ENCODE measurements around the gene LAMA5. TPM values are rescaled to one million over a fixed set of nuclear protein-coding genes. Genes with fewer than 3 reads are reported as not detected.

The LAMA5 gene
- total RNA-seq, 1 experiment from 2014 or later, result 1,050 TPM

DNA sequence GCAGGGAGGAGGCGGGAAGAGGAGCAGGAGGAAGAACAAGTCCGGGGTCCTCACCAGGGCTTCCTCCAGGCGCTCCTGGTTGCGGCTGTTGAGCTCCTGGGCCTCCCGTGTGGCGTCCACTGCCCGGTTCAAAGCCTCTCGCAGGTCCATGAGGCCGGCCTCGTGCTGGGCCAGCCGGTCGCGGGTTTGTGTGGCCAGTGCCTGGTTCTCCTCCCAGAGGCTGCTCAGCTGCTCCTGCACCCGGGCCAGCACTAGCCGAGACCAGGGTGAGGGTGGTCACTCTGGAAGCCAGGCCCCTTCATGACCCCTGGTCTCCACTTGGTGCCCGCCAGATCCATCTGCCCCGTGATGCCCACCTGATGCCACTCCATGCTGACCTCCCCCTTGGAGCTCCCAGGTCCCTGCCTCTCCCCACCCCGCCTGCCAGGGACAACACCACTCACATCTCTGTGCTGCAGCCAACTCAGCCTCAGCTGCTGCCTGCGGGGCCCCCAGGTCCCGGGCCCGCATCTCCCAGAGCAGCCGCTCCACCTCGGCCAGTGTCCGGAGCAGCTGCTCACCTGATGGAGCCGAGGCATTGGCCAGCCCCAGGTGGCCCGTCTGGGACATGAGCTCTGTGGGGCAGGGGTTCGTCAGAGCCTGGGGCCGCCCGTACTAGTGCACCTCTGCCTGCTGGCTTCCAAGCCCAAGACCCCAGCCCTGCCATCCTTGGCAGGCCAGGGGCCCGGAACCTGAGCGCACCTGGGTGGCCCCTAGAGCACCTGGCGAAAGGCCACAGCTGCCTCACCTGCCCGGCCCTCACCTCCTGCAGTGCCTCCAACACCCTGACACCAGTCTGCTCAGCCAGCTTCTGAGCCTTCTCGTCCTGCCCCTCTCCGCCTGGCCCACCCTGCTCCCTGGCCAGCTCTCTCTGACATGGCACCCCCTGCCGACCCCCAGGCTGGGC is 48.4 kb downstream of the LAMA5 start:
- H3K36me3 ChIP-seq (ENCODE audit: control insufficient read depth, insufficient read depth, low read length), result peaks cover 48% of the 10 kb centered on the region
- H3K27ac Mint-ChIP-seq (ENCODE audit: unreplicated experiment), result peak overlapping the region; percentile 71

GRCh38 chr20:62317167-62317655 is 49.9 kb downstream of the LAMA5 start:
- Mint-ChIP-seq H3K27ac (ENCODE audit: unreplicated experiment) (peak overlapping the region; percentile 71), H3K4me1 (ENCODE audit: low read depth, unreplicated experiment) (no peaks in the 10 kb centered on the region), H3K27me3 (ENCODE audit: insufficient read depth, unreplicated experiment) (no peaks in the 10 kb centered on the region), H3K4me3 (ENCODE audit: unreplicated experiment) (peak overlapping the region; percentile 37), H3K36me3 (ENCODE audit: insufficient read depth, unreplicated experiment) (peaks cover 100% of the 10 kb centered on the region), H3K9me3 (ENCODE audit: unreplicated experiment) (no peaks in the 10 kb centered on the region)
- H3K4me3 ChIP-seq (ENCODE audit: low read depth, low read length), result no peak overlapping the region
- H3K36me3 ChIP-seq (ENCODE audit: control insufficient read depth, insufficient read depth, low read length), result peaks cover 52% of the 10 kb centered on the region
- peaks cover 17% of the 10 kb centered on the region for H3K9me3 ChIP-seq
- ChIA-PET POLR2A (no interaction called here), CTCF (no interaction called here)
- H3K4me1 ChIP-seq, result no peaks in the 10 kb centered on the region
- intact Hi-C loops (cut with micrococcal nuclease; ENCODE audit: unreplicated experiment), result no loop called here
- H3K27me3 ChIP-seq (replicated peaks; ENCODE audit: control insufficient read depth, insufficient read depth, low read length), result no peaks in the 10 kb centered on the region
- DNase-seq, result no peak
- BruUV-seq (replicated peaks), result no TSS peak
- TF ChIP-seq, protein P1, sequence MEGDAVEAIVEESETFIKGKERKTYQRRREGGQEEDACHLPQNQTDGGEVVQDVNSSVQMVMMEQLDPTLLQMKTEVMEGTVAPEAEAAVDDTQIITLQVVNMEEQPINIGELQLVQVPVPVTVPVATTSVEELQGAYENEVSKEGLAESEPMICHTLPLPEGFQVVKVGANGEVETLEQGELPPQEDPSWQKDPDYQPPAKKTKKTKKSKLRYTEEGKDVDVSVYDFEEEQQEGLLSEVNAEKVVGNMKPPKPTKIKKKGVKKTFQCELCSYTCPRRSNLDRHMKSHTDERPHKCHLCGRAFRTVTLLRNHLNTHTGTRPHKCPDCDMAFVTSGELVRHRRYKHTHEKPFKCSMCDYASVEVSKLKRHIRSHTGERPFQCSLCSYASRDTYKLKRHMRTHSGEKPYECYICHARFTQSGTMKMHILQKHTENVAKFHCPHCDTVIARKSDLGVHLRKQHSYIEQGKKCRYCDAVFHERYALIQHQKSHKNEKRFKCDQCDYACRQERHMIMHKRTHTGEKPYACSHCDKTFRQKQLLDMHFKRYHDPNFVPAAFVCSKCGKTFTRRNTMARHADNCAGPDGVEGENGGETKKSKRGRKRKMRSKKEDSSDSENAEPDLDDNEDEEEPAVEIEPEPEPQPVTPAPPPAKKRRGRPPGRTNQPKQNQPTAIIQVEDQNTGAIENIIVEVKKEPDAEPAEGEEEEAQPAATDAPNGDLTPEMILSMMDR (IDR thresholded peaks at IDR 0.05; ENCODE audit: insufficient read depth in 1 of 2, low read depth in 1 of 2, low read length in 1 of 2, severe bottlenecking in 1 of 2, unreplicated experiment in 1 of 2), result no peak

More for the DNA sequence above, 48.4 kb downstream of the LAMA5 start:
- Mint-ChIP-seq H3K4me1 (ENCODE audit: low read depth, unreplicated experiment) (no peaks in the 10 kb centered on the region), H3K27me3 (ENCODE audit: insufficient read depth, unreplicated experiment) (no peaks in the 10 kb centered on the region), H3K9me3 (ENCODE audit: unreplicated experiment) (no peaks in the 10 kb centered on the region), H3K4me3 (ENCODE audit: unreplicated experiment) (peak overlapping the region; percentile 50), H3K36me3 (ENCODE audit: insufficient read depth, unreplicated experiment) (peaks cover 100% of the 10 kb centered on the region)
- Histone ChIP-seq H3K4me3 (ENCODE audit: low read depth, low read length) (no peak overlapping the region), H3K4me1 (no peaks in the 10 kb centered on the region), H3K27me3 (replicated peaks; ENCODE audit: control insufficient read depth, insufficient read depth, low read length) (no peaks in the 10 kb centered on the region), H3K9me3 (peaks cover 17% of the 10 kb centered on the region)
- ChIA-PET CTCF (interaction anchor here (0.9 kb wide), 2 partner anchors 64 to 67 kb away, joined by 3 to 7 read pairs; no protein-coding TSS in a partner anchor), POLR2A (interaction anchor here (0.6 kb wide), 1 partner anchor 16 kb away, joined by 14 read pairs; no protein-coding TSS in a partner anchor)
- TF ChIP-seq, protein P1 (IDR thresholded peaks at IDR 0.05; ENCODE audit: insufficient read depth in 1 of 2, low read depth in 1 of 2, low read length in 1 of 2, severe bottlenecking in 1 of 2, unreplicated experiment in 1 of 2), result no peak
- BruUV-seq (replicated peaks), result no TSS peak
- intact Hi-C loops (cut with micrococcal nuclease; ENCODE audit: unreplicated experiment), result no loop called here
- DNase-seq, result no peak

GRCh38 chr20:62316331-62317166 is 50.6 kb downstream of the LAMA5 start:
- CTCF ChIA-PET, result no interaction called here
- Histone ChIP-seq H3K4me3 (ENCODE audit: low read depth, low read length) (no peak overlapping the region), H3K4me1 (no peaks in the 10 kb centered on the region), H3K9me3 (peaks cover 17% of the 10 kb centered on the region), H3K36me3 (ENCODE audit: control insufficient read depth, insufficient read depth, low read length) (peaks cover 51% of the 10 kb centered on the region), H3K27me3 (replicated peaks; ENCODE audit: control insufficient read depth, insufficient read depth, low read length) (no peaks in the 10 kb centered on the region)
- Mint-ChIP-seq H3K4me1 (ENCODE audit: low read depth, unreplicated experiment) (no peaks in the 10 kb centered on the region), H3K9me3 (ENCODE audit: unreplicated experiment) (no peaks in the 10 kb centered on the region), H3K4me3 (ENCODE audit: unreplicated experiment) (peak overlapping the region; percentile 37), H3K27ac (ENCODE audit: unreplicated experiment) (peak overlapping the region; percentile 71), H3K27me3 (ENCODE audit: insufficient read depth, unreplicated experiment) (no peaks in the 10 kb centered on the region), H3K36me3 (ENCODE audit: insufficient read depth, unreplicated experiment) (peaks cover 100% of the 10 kb centered on the region)
- TF ChIP-seq, protein P1 (IDR thresholded peaks at IDR 0.05; ENCODE audit: insufficient read depth in 1 of 2, low read depth in 1 of 2, low read length in 1 of 2, severe bottlenecking in 1 of 2, unreplicated experiment in 1 of 2), result no peak
- intact Hi-C loops (cut with micrococcal nuclease; ENCODE audit: unreplicated experiment), result no loop called here
- no peak for DNase-seq
- BruUV-seq (replicated peaks), result no TSS peak
- POLR2A ChIA-PET, result no interaction called here

Measured in Caco-2 (cell line).